Activated T-helper 1 cell treated with anti-CD3 and anti-CD28 coated beads, Interleukin-2, amount 50 U/mL, for 16 hours (primary cell): ENCODE data around the gene KRT33A.
"Not testable (repeated sequence)": the region's sequence is repeated elsewhere in the genome, so short reads cannot be mapped to it uniquely, and the experiment has no call there.

ENCODE experiments used
- DNase-seq, 2 donors: peaks; one replicate each; pipeline ENCODE4 v3.0.0-alpha.2; 2020; ENCODE audit warnings: low read depth in 1 of 2, low spot score in 1 of 2

Gene KRT33A

GRCh38 chr17:41366070-41366469, 15.4 kb upstream of the KRT33A start:
- DNase-seq, result no peak

GRCh38 chr17:41363881-41364280, 13.3 kb upstream of the KRT33A start:
- no peak for DNase-seq

GRCh38 chr17:41360296-41360995, 9.8 kb upstream of the KRT33A start:
- no peak for DNase-seq

- DNase-seq, result no peak
Measured at GRCh38 chr17:41354536-41354935, 3.9 kb upstream of the KRT33A start.

- no peak for DNase-seq
Measured at GRCh38 chr17:41352597-41353366, 2.2 kb upstream of the KRT33A start.

GRCh38 chr17:41351177-41351576, 549 bp upstream of the KRT33A start:
- DNase-seq, result no peak

GRCh38 chr17:41347869-41348760, 2.5 kb downstream of the KRT33A start:
- DNase-seq, result no peak

- DNase-seq, result not testable (repeated sequence)
Measured at GRCh38 chr17:41346421-41346820, 4.2 kb downstream of the KRT33A start.

- DNase-seq, result no peak
Measured at GRCh38 chr17:41345992-41346391, 4.6 kb downstream of the KRT33A start.

GRCh38 chr17:41343029-41343428, 7.6 kb downstream of the KRT33A start:
- DNase-seq, result no peak

- DNase-seq, result peak in 1 of 2 donors; percentile 17
Measured at GRCh38 chr17:41340934-41341861, 9.4 kb downstream of the KRT33A start.

GRCh38 chr17:41340494-41340893, 10.1 kb downstream of the KRT33A start:
- no peak for DNase-seq

- no peak for DNase-seq
Measured at GRCh38 chr17:41339571-41340172, 11.0 kb downstream of the KRT33A start.

- peak in 1 of 2 donors; percentile 25 for DNase-seq
Measured at GRCh38 chr17:41338961-41339485, 11.6 kb downstream of the KRT33A start.

GRCh38 chr17:41335747-41336146, 14.9 kb downstream of the KRT33A start:
- no peak for DNase-seq

- DNase-seq, result no peak
Measured at GRCh38 chr17:41334385-41335305, 16.0 kb downstream of the KRT33A start.

- DNase-seq, result no peak
Measured at GRCh38 chr17:41333836-41334235, 16.8 kb downstream of the KRT33A start.

GRCh38 chr17:41333098-41333497, 17.5 kb downstream of the KRT33A start:
- no peak for DNase-seq

- DNase-seq, result no peak
Measured at GRCh38 chr17:41332239-41332638, 18.4 kb downstream of the KRT33A start.
